Epidermal melanocyte (primary cell): Measurements from ENCODE around the gene EIF4G3.
A peak's percentile ranks its signal among the peaks of the same experiment; 100 is the strongest.
"Not testable (repeated sequence)": the region's sequence is repeated elsewhere in the genome, so short reads cannot be mapped to it uniquely, and the experiment has no call there.

ENCODE experiments used
- DNase-seq: peaks from one replicate; pipeline ENCODE4 v3.0.0; 2011; ENCODE audit warnings: low spot score; ENCODE audit not compliant: insufficient read length

The EIF4G3 gene

GRCh38 chr1:21176586-21177555, at the start of gene EIF4G3:
Gene EIF4G3 (minus strand): TSS chr1:21176897. CDS start chr1:21002742, 174,155 bp downstream.
- peak; percentile 86 for DNase-seq

GRCh38 chr1:21225065-21225464, 48.4 kb upstream of the EIF4G3 start:
- no peak for DNase-seq

GRCh38 chr1:21220815-21221214, 44.1 kb upstream of the EIF4G3 start:
- peak; percentile 49 for DNase-seq

- no peak for DNase-seq
These were observed 43.0 kb upstream of the EIF4G3 start for GRCh38 chr1:21219674-21220073.

- DNase-seq, result no peak
These were observed 41.3 kb upstream of the EIF4G3 start for GRCh38 chr1:21217812-21218596.

DNA sequence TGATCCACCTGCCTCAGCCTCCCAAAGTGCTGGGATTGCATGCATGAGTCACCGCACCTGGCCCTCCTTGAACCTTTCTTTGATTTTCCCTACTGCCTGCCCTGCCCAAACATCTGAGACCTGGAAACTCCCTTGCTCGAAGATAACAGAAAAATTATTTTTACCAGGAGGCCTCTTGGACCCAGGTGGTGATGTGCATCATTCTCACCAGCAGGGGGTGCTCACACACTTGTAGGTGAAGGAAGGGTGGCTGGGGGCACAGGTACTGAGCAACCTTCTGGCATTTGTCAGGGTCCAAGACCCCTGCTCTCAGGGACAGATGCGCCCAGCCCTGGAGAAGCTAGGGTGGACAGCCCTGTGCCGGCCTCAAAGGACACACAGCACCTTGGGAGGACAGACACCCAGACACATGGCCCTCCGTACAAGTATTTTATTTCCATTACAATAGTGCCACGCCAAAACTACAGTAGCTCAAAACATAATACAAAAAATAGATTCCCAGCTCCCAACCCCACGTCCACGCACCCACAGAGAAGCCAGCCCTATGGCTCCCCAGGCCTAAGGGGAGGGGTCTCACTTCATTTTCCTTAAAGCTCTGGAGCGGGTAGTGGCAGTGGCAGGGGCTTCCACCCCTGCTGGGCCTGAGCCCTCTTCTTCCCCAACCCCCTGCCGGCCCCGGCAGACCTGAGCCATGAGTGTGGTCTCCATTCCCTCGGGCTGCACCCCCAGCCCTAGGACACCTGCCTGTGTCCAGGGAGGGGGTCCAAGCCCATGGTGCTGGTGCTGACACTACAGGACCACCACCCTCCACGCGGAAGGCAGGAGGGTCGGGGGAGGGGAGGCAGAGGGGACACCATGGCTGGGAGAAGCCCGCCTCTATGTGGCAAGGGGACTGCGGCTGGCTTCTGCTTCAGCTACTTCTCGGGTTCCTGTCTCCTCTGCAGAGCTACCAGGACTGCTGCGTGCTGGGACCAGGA, 40.4 kb upstream of the EIF4G3 start:
- DNase-seq, result no peak

DNA sequence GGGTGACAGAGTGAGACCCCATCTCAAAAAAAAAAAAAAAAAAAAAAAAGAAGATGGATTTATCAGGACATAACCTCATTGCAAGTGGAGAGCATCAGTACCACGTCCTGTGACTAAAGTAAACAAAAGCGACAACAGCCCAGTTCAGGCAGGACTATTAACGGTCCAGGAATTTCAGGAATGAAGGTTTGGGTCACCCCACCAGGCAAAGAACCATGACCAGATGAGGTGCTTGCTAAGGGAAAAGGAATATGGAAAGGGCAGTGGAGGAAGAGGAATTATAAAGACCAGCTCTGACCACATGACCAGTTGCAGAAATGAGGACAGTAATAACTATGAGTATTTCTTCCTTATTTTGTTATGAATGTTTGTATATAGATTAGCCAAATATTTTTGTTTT, 35.4 kb upstream of the EIF4G3 start:
- no peak for DNase-seq

- DNase-seq, result not testable (repeated sequence)
These were observed 31.5 kb upstream of the EIF4G3 start for GRCh38 chr1:21208137-21208700.

DNA sequence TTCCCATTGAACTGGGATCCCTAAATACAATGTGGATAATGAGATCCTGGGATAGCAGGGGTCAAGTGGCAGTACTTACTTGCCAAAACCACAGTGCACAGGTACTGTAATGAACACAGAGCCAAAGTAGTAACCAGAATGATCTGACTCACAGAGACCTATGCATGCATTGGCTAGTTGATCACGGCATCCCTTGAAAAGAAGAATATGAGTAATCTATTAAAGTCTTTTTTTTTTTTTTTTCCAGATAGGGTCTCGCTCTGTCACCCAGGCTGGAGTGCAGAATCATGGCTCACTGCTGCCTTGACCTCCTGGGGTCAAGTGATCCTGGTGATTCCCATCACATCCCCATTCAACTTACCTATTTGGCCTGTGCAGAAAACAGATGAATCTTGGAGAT, 29.4 kb upstream of the EIF4G3 start:
- no peak for DNase-seq

DNA sequence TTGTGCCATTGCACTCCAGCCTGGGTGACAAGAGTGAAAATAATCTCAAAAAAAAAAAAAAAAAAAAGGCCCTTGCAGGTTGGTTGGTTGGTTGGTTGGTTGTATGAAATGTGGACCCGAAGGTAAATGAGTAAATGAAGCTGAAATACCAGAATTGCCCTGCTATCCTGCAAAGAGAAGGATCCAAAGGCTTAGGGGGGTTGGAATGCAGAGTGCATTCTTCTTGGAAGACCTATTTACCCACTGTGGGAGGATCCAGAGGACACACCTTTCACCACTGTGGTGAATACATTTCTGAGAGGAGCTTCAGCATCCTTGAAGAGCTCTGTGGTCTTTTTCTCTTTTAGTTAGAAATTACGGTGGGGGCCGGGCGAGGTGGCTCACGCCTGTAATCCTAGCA, 28.7 kb upstream of the EIF4G3 start:
- no peak for DNase-seq

- no peak for DNase-seq
These were observed 25.0 kb upstream of the EIF4G3 start for GRCh38 chr1:21201650-21202049.

DNA sequence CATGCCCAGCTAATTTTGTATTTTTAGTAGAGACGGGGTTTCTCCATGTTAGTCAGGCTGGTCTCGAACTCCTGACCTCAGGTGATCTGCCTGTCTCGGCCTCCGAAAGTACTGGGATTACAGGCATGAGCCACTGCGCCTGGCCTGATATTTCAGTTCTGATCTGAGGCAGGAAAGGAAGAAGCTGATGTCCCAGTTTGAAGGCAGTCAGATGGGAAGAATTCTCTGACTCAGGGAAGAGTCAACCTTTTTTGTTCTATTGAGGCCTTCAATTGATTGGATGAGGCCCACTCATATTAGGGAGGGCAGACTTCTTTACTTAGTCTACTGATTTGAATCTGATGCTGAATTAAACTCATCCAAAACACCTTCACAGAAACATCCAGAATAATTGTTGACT, 24.5 kb upstream of the EIF4G3 start:
- not testable (repeated sequence) for DNase-seq

DNA sequence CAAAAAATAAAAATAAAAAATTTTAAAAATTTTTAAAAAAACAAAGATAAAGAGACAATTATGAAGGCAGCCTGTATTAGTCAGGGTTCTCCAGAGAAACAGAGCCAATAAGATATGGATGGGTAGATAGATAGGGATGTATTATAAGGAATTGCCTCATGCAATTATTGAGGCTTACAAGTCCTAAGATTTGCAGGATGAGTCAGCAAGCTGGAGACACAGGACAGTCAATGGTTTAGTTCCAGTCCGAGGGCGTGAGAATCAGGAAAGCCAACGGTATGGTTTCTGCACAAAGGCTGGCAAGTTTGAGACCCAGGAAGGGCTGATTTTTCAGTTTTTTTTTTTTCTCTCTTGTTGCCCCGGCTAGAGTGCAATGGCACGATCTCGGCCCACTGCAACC, 24.1 kb upstream of the EIF4G3 start:
- no peak for DNase-seq

- DNase-seq, result no peak
These were observed 22.2 kb upstream of the EIF4G3 start for GRCh38 chr1:21198929-21199328.

- no peak for DNase-seq
These were observed 16.2 kb upstream of the EIF4G3 start for GRCh38 chr1:21192871-21193270.

- DNase-seq, result no peak
These were observed 15.6 kb upstream of the EIF4G3 start for GRCh38 chr1:21192284-21192683.

- not testable (repeated sequence) for DNase-seq
These were observed 14.1 kb upstream of the EIF4G3 start for GRCh38 chr1:21190771-21191170.

GRCh38 chr1:21189906-21190500, 13.3 kb upstream of the EIF4G3 start:
- DNase-seq, result no peak

- DNase-seq, result no peak
These were observed 12.7 kb upstream of the EIF4G3 start for GRCh38 chr1:21189421-21189820.

GRCh38 chr1:21188235-21188634, 11.5 kb upstream of the EIF4G3 start:
- no peak for DNase-seq
